ENCODE results near the gene ICAM4. TPM values are rescaled to one million over a fixed set of nuclear protein-coding genes. Genes with fewer than 3 reads are reported as not detected.

The ICAM4 gene
- total RNA-seq, 2 donors from 2014 or later, result 0.78 to 2.2 TPM

DNA sequence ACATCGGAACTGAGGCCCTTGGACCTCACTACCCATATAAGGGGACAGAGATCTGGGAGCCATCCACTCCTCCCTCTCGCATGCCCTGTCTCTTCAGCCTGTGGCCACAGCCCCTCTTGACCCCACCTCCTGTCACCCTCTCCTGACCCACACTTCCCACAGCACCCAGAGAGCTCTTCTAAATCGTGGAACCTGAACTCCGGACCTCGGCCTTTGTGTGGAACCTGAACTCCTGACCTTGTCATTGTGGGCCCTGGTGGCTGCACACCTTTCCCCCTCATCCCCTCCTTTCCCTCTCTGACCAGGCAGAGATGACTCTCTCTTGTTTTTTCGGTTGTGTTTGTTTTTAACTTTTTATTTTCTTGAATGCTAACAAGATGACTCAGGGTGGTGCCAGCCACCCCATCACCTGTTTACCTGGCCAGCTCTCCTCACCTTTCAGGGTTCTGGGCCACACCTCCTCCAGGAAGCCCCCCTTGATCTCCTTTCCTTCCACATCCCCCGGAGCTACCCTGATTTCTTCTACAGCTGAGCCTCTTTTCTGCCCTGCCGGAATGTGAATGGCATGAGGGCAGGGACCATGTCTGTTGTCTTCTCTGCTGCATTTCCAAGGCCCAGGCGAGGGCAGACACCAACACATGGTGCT lies 29.7 kb upstream of the ICAM4 start:
- H3K27ac Mint-ChIP-seq, result peak overlapping the region; percentile 27
- no peaks in the 10 kb centered on the region for H3K9me3 Mint-ChIP-seq
- H3K4me3 Mint-ChIP-seq, result no peak overlapping the region
- H3K36me3 Mint-ChIP-seq (ENCODE audit: low read depth), result peaks cover 77% of the 10 kb centered on the region
- H3K27me3 Mint-ChIP-seq, result no peaks in the 10 kb centered on the region
- ATAC-seq (replicated peaks), result no peak
- peaks cover 13% of the 10 kb centered on the region for H3K4me1 Mint-ChIP-seq

DNA sequence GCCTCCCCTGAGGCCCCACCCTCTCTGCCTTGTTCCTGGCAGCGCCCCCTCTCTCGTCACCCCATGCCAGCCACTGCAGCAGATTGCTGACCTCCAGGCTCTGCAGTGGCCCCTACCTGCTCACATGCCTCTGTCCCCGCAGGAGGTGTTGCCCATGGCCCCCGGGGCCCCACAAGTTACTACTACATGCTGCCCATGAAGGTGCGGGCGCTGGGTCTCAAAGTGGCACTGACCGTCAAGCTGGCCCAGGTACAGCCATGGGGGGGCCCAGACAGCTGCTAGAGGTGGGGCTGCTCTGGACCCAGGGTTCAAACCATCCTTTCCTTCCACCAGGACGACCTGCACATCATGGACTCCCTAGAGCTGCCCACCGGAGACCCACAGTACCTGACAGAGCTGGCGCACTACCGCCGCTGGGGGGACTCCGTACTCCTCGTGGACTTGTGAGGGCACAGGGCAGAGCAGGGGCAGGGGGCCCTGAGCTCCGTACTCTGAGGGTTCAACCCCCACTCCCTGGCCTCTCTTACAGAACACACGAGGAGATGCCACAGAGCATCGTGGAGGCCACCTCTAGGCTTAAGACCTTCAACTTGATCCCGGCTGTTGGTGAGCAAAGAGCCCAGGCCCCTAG lies 28.6 kb upstream of the ICAM4 start:
- Mint-ChIP-seq H3K36me3 (ENCODE audit: low read depth) (peaks cover 68% of the 10 kb centered on the region), H3K27me3 (no peaks in the 10 kb centered on the region), H3K27ac (no peak overlapping the region), H3K9me3 (no peaks in the 10 kb centered on the region), H3K4me3 (no peak overlapping the region), H3K4me1 (peaks cover 13% of the 10 kb centered on the region)
- ATAC-seq (replicated peaks), result no peak

DNA sequence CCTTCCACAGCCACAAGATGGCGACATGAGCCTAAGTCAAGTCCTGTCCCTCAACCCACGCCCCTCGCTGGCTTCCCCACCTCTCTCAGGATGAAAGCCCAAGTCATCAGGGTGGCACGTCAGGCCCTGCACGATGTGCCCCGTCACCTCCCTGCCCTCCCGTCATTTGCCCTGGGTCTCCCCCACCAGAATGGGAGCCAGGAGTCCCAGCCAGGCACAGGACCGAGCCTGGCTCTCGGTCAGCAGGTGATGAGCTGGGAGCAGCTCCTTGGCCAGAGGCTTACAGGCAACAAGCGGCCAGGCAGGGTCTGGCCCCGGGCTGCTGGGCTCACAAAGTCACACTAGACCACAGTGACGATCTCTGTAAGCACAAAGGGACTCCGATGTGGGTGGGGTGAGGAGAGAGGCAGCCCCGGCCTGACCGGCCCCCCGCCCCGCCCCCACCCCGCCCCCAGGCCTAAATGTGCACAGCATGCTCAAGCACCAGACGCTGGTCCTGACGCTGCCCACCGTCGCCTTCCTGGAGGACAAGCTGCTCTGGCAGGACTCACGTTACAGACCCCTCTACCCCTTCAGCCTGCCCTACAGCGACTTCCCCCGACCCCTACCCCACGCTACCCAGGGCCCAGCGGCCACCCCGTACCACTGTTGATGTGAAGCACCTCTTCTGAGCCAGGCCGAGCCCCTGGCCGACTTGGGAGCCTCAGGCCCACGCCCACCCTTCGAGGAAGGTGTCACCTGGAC lies 27.4 kb upstream of the ICAM4 start:
- Mint-ChIP-seq H3K27ac (peak overlapping the region; percentile 94), H3K4me3 (peak overlapping the region; percentile 84), H3K9me3 (no peaks in the 10 kb centered on the region), H3K4me1 (peaks cover 5% of the 10 kb centered on the region), H3K36me3 (ENCODE audit: low read depth) (peaks cover 57% of the 10 kb centered on the region), H3K27me3 (no peaks in the 10 kb centered on the region)
- peak; percentile 80 for ATAC-seq (replicated peaks)

GRCh38 chr19:10260141-10260584 lies 26.6 kb upstream of the ICAM4 start:
- peaks cover 5% of the 10 kb centered on the region for H3K4me1 Mint-ChIP-seq
- no peaks in the 10 kb centered on the region for H3K9me3 Mint-ChIP-seq
- peak; percentile 85 for ATAC-seq (replicated peaks)
- H3K4me3 Mint-ChIP-seq, result peak overlapping the region; percentile 84
- H3K27me3 Mint-ChIP-seq, result no peaks in the 10 kb centered on the region
- peaks cover 48% of the 10 kb centered on the region for H3K36me3 Mint-ChIP-seq (ENCODE audit: low read depth)
- peak overlapping the region; percentile 94 for H3K27ac Mint-ChIP-seq

DNA sequence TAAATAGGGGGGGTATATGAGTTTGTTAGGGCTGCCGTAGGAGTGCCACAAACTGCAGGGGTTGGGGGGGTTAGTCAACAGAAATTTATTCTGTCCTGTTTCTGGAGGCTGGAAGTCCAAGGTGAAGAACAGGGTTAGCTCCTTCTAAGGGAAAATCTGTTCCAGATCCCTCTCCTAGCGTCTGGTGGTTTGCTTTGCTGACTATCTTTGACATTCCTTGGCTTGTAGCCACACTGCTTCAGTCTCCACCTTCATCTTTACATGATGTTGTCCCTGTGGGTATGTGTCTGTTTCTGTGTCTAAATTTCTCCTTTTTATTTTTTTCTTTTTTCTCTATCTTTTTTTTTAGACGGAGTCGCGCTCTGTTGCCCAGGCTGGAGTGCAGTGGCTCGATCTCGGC lies 24.0 kb upstream of the ICAM4 start:
- H3K9me3 Mint-ChIP-seq, result no peaks in the 10 kb centered on the region
- no peaks in the 10 kb centered on the region for H3K27me3 Mint-ChIP-seq
- no peak overlapping the region for H3K27ac Mint-ChIP-seq
- peaks cover 22% of the 10 kb centered on the region for H3K36me3 Mint-ChIP-seq (ENCODE audit: low read depth)
- no peak for ATAC-seq (replicated peaks)
- peaks cover 5% of the 10 kb centered on the region for H3K4me1 Mint-ChIP-seq
- H3K4me3 Mint-ChIP-seq, result no peak overlapping the region

- H3K36me3 Mint-ChIP-seq (ENCODE audit: low read depth), result peaks cover 19% of the 10 kb centered on the region
- no peak overlapping the region for H3K4me3 Mint-ChIP-seq
- no peaks in the 10 kb centered on the region for H3K27me3 Mint-ChIP-seq
- no peaks in the 10 kb centered on the region for H3K4me1 Mint-ChIP-seq
- H3K9me3 Mint-ChIP-seq, result no peaks in the 10 kb centered on the region
- ATAC-seq (replicated peaks), result no peak
- H3K27ac Mint-ChIP-seq, result no peak overlapping the region
These were observed 20.0 kb upstream of the ICAM4 start for GRCh38 chr19:10266706-10267105.

DNA sequence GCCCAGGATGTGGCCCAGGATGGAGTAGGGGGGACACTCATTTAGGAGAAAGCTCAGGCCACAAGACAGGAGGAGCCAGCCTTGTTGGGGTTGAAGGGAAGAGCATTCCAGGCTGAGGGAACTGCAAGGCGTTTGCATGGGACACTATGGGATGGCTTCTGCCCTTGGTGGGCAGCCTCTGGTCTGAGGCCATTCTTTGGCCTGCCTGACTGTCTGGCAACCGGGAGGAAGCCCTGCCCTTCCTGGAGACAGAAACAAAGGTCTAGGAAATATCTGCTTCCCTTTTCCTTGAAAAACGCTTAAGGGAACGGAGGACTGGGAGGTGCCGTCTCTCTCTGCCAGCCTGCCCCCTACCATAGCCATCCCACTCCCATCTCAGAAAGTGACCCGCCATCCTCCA lies 18.7 kb upstream of the ICAM4 start:
- Mint-ChIP-seq H3K4me3 (no peak overlapping the region), H3K9me3 (no peaks in the 10 kb centered on the region), H3K27ac (no peak overlapping the region), H3K27me3 (no peaks in the 10 kb centered on the region), H3K36me3 (ENCODE audit: low read depth) (peaks cover 33% of the 10 kb centered on the region), H3K4me1 (no peaks in the 10 kb centered on the region)
- ATAC-seq (replicated peaks), result no peak

- no peaks in the 10 kb centered on the region for H3K9me3 Mint-ChIP-seq
- peak overlapping the region; percentile 89 for H3K4me3 Mint-ChIP-seq
- H3K36me3 Mint-ChIP-seq (ENCODE audit: low read depth), result peaks cover 48% of the 10 kb centered on the region
- peak; percentile 64 for ATAC-seq (replicated peaks)
- peak overlapping the region; percentile 89 for H3K27ac Mint-ChIP-seq
- peaks cover 7% of the 10 kb centered on the region for H3K4me1 Mint-ChIP-seq
- H3K27me3 Mint-ChIP-seq, result no peaks in the 10 kb centered on the region
These were observed 17.2 kb upstream of the ICAM4 start for GRCh38 chr19:10269333-10270179.

DNA sequence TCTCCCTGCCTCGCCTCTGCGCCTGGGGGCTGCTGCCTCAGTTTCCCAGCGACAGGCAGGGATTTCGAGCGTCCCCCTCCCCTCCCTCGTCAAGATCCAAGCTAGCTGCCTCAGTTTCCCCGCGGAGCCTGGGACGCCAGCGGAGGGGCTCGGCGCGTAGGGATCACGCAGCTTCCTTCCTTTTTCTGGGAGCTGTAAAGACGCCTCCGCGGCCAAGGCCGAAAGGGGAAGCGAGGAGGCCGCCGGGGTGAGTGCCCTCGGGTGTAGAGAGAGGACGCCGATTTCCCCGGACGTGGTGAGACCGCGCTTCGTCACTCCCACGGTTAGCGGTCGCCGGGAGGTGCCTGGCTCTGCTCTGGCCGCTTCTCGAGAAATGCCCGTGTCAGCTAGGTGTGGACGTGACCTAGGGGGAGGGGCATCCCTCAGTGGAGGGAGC lies 16.6 kb upstream of the ICAM4 start:
- Mint-ChIP-seq H3K9me3 (no peaks in the 10 kb centered on the region), H3K4me1 (peaks cover 10% of the 10 kb centered on the region), H3K27ac (peak overlapping the region; percentile 89), H3K27me3 (no peaks in the 10 kb centered on the region), H3K4me3 (peak overlapping the region; percentile 89), H3K36me3 (ENCODE audit: low read depth) (peaks cover 54% of the 10 kb centered on the region)
- peak; percentile 86 for ATAC-seq (replicated peaks)

GRCh38 chr19:10270616-10271394 lies 15.9 kb upstream of the ICAM4 start, which contains the start of gene ICAM1:
TSS of gene ICAM1 (plus strand) at chr19:10271120. CDS start at chr19:10271160, 40 bp downstream.
- peak within 1 kb of the TSS; percentile 89 for H3K27ac Mint-ChIP-seq
- peaks cover 60% of the 10 kb centered on the region for H3K36me3 Mint-ChIP-seq (ENCODE audit: low read depth)
- H3K4me3 Mint-ChIP-seq, result peak within 1 kb of the TSS; percentile 89

DNA sequence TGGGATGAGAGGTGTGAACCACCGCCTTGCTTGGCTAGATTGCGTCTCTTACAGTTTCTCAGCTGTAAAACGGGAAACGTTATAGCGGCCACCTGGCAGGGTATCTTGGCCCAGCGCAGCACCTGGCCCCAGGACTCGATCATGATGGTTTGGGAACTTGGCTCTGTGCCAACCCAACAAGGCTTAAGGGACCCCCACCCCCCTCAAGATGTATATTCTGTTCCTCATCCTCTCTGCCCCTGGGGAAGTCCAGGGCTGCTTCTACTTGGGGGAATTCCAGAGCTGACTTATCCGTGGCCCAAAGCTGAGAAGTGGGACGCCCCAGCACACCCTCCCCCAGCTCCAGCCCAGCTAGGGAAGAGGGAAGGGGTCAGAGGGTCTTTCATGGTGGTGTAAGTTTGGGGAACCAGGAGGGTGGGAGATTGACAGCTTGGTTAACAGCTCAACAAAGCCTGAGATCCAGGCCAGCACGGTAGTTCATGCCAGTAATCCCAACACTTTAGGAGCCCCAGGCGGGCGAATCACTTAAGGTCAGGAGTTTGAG lies 15.1 kb upstream of the ICAM4 start:
- peak overlapping the region; percentile 89 for H3K4me3 Mint-ChIP-seq
- peaks cover 68% of the 10 kb centered on the region for H3K36me3 Mint-ChIP-seq (ENCODE audit: low read depth)
- peak; percentile 20 for ATAC-seq (replicated peaks)
- H3K4me1 Mint-ChIP-seq, result peaks cover 10% of the 10 kb centered on the region
- H3K27ac Mint-ChIP-seq, result peak overlapping the region; percentile 89
- H3K27me3 Mint-ChIP-seq, result no peaks in the 10 kb centered on the region
- no peaks in the 10 kb centered on the region for H3K9me3 Mint-ChIP-seq

More at GRCh38 chr19:10270616-10271394, 15.9 kb upstream of the ICAM4 start, which contains the start of gene ICAM1:
- no peaks in the 10 kb centered on the region for H3K9me3 Mint-ChIP-seq
- peaks cover 10% of the 10 kb centered on the region for H3K4me1 Mint-ChIP-seq
- ATAC-seq (replicated peaks), result peak; percentile 70
- no peaks in the 10 kb centered on the region for H3K27me3 Mint-ChIP-seq

- no peak for ATAC-seq (replicated peaks)
- peak overlapping the region; percentile 89 for H3K4me3 Mint-ChIP-seq
- peaks cover 98% of the 10 kb centered on the region for H3K36me3 Mint-ChIP-seq (ENCODE audit: low read depth)
- no peaks in the 10 kb centered on the region for H3K9me3 Mint-ChIP-seq
- no peaks in the 10 kb centered on the region for H3K27me3 Mint-ChIP-seq
- H3K27ac Mint-ChIP-seq, result peak overlapping the region; percentile 53
- peaks cover 16% of the 10 kb centered on the region for H3K4me1 Mint-ChIP-seq
These were observed 12.2 kb upstream of the ICAM4 start for GRCh38 chr19:10274589-10274988.
